Stimulated activated CD4-positive, alpha-beta T cell treated with anti-CD3 and anti-CD28 coated beads, Interleukin-4, amount 100 ng/mL, for 1 hour (primary cell): ENCODE data around the gene EIF2S2.
A peak's percentile ranks its signal among the peaks of the same experiment; 100 is the strongest.

Experiments used
- DNase-seq: peaks from one replicate; pipeline ENCODE4 v3.0.0-alpha.2; 2020

The EIF2S2 gene

DNA sequence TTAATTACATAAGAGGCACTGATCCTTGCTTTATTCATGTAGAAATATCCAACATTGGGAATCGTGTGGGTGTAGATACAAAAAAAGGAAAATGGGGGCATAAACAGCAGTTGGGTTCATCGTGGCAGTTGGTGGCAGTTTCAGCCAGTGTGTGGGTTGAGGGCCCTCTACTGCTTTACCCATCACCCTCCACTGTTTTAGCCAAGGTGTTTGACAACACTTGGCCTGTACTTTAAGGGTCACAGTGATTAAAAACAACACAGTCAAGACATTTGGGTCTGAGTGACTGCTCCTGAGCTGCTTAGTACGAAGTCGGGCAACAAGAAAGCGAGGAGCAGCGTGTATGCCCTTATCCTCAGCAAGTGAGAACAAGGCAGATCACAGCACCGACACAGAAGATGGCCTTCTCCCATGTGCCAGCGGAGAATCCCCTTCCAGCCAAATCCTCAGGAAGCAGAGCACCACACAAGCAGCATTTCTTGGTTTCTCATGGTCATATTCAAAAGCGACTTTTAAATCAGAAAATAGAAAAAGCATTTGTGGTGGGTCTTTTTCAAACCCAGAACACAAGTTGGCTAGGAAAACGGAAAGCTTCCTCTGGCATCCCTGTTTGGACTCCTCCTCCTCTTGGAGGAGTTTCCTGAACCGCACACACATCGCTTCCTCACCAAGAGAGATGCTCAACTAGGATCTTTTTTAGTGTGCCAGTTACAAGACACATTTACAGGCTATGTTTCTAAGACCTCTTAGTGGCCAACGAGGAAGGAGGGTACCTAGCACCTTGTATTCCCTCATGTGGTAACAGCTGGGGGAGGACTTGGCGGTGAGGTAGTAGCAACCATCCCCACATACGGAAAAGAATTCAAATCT, 23.5 kb downstream of the EIF2S2 start:
- no peak for DNase-seq

DNA sequence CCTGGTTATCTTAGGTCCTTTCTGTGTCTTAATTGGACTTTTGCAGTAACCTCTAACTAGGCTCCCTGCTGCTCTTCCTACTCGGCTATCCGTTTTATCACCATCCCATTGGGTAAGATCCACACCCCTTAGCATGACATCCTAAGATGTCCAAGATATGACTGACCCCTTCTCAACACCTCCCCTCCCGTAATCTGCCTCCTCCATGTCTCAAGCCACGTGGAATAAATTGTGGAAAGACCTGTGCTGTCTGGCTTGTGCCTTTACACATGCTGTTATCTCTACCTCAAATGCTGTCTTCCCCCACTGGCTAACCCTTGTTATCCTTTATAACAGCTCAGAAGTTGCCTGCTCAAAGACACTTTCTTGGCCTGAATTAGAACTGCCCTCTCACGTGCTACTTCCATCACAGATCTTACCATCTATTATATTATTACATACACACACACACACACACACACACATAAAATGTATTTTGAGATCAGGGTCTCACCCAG, 26.5 kb downstream of the EIF2S2 start:
- DNase-seq, result no peak

DNA sequence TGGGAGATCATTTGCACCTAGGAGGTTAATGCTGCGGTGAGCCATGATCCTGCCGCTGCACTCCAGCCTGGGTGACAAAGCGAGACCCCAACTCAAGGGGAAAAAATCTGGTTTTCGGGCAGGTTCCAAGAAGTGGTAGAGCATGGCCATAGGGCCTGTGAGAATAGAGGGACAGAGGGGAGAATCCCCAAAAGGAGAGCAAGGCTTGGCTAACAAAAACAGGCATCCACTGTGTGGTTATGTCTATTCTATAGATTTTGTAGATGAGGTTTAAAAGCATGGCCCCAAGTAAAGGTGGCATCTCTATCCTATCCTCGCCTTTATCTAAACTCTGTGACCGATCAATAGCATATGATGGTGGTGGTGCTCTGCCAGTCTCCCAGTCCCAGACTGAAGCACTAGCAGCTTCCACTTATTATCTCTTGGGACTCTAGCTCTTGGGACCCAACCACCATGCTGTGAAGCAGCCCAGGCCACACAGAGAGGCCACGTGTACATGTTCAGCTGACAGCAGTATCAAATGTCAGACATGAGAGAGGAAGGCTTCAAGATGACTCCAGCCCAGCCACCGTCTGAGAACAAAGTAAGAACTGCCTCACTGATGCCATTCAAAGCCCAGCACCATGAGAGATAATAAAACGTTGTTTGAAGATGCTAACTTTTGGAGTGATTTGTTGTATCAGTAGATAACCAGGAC, 27.7 kb downstream of the EIF2S2 start:
- no peak for DNase-seq

DNA sequence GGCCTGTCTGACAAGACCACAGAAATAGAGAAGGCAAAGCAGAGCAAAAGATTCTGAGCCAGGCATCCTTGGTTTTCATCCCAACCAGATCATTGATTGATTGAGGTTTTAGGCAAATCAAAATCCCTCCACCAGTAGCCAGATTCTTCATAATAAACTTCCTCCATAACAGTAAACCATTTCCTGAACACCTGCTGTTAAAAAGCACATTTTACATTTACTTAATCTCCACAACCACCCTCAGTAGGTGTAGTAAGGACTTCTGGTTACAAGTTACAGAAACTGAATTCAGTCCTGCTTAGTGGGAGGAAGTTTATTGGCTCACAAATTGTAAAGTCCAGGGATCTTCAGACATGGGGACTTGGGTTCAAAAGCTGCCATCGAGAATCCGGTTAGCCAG, 28.3 kb downstream of the EIF2S2 start:
- no peak for DNase-seq

GRCh38 chr20:34083137-34083536, 28.9 kb downstream of the EIF2S2 start:
- DNase-seq, result no peak

- no peak for DNase-seq
These were observed 29.7 kb downstream of the EIF2S2 start for GRCh38 chr20:34082232-34082887.

- DNase-seq, result no peak
These were observed 32.2 kb downstream of the EIF2S2 start for GRCh38 chr20:34079818-34080217.

- no peak for DNase-seq
These were observed 33.5 kb downstream of the EIF2S2 start for GRCh38 chr20:34078540-34078939.

DNA sequence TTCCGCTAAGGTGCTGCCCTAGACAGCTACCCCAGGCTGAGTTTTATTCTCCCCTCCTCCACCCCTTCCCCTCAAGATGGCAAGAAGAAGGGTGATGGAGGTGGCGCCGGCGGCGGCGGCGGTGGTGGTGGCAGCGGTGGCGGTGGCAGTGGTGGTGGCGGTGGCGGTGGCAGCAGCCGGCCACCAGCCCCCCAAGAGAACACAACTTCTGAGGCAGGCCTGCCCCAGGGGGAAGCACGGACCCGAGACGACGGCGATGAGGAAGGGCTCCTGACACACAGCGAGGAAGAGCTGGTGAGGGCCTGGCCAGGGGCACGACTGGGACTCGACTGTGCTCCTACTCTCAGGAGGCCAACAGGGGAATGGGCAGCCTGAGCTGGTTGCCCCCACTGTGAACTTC, 35.1 kb downstream of the EIF2S2 start:
- DNase-seq, result no peak

GRCh38 chr20:34075647-34076046, 36.4 kb downstream of the EIF2S2 start:
- DNase-seq, result no peak

DNA sequence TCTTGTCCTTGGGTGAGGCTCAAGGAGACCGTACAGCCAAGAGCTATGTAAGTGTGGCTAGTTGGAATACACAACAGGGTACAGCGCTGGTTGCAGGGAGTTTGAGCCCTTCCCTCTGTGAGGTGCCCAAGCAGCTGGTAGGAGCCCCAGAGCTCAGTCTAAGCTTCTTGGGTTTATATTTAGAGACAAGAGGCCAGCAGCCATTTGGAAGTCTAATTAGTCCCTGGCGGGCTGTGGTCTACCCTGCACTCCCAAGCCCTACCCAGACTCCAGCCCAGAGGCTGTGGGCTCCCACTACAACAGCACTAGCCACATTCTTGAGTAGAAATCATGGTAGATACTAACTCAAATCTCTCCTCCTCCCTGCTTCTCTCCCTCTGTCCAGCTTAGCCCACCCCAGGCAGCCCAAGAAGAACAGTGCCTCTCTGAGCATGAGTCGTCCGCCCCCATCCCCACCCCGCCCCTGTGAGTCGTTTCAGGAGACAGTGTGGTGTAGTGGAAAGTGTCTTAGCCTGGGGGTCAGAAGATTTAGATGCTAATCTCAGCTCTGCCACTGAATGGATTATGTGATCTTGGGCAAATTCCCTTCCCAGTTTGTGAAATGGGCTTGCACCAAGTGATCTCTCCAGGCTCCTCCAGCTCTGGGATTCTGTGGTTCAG, 37.8 kb downstream of the EIF2S2 start:
- no peak for DNase-seq

GRCh38 chr20:34072778-34073177, 39.3 kb downstream of the EIF2S2 start:
- DNase-seq, result no peak

DNA sequence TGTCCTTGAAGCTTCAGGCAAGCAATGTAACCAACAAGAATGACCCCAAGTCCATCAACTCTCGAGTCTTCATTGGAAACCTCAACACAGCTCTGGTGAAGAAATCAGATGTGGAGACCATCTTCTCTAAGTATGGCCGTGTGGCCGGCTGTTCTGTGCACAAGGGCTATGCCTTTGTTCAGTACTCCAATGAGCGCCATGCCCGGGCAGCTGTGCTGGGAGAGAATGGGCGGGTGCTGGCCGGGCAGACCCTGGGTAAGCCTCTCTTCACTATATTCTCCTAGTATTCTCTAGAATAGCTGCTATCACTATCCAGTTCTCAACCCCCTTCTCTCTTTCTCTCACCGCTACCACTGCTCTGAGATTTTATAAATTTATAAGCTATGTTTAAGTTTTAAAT, 40.0 kb downstream of the EIF2S2 start:
- no peak for DNase-seq

GRCh38 chr20:34070859-34071258, 41.2 kb downstream of the EIF2S2 start:
- DNase-seq, result no peak

DNA sequence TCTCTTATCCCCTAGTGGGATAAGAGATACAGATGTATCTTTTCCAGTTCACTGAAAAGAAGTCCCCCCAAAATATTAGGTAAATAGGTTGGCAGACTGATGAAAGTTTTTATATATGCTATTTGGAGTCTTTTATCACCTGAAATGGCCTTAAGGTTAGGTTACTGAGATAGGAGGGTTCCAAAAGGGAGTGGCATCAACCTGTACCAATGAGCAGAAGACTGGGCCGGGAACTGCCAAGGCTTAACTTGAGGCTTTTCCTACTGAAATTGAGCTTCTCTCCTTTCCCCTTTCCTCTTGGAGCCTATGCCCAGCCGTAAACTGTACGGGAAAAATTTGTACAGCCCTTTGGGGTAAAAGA, 42.0 kb downstream of the EIF2S2 start:
- DNase-seq, result no peak

- DNase-seq, result peak; percentile 52
These were observed 42.5 kb downstream of the EIF2S2 start for GRCh38 chr20:34069341-34070078.

DNA sequence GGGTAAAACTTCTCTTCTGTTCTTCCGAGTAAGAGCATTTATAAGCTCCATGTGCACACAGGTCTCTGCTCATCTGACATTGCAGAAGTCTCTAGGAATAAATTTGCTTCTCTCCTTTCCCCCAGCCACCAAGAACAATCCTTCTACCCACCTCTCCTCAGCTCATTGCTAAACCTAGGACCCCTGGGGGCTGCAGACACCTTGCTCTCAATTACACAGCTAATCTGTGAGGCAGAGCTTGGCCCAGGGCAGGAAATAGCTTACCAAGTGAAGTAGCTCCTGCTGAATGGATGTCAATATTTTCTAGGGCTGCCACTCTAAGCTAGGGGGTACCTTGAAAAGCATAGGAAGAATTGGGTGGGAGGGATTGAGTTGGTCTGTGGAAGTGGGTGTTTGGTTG, 44.0 kb downstream of the EIF2S2 start:
- DNase-seq, result no peak

- DNase-seq, result no peak
These were observed 45.5 kb downstream of the EIF2S2 start for GRCh38 chr20:34066476-34067090.

GRCh38 chr20:34065260-34065659, 46.8 kb downstream of the EIF2S2 start:
- DNase-seq, result no peak

DNA sequence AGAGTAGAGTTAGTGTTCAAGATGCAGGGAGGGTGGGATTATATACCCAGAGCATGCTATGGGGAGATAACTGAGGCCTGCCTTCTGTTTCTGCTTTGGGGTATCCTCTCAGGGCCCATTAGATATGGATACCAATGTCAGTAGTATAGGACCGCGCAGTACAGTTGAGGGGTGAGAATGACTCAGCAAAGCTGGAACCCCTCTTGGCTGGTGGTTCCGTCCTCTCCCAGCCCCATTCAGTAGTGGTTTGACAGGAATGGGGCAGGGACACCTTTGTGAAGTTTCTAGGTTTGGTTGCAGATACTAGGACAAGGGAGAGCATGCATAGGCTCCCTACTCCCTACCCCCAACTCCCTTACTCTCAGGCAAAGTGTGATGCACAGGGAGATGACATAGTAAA, 47.8 kb downstream of the EIF2S2 start:
- no peak for DNase-seq

DNA sequence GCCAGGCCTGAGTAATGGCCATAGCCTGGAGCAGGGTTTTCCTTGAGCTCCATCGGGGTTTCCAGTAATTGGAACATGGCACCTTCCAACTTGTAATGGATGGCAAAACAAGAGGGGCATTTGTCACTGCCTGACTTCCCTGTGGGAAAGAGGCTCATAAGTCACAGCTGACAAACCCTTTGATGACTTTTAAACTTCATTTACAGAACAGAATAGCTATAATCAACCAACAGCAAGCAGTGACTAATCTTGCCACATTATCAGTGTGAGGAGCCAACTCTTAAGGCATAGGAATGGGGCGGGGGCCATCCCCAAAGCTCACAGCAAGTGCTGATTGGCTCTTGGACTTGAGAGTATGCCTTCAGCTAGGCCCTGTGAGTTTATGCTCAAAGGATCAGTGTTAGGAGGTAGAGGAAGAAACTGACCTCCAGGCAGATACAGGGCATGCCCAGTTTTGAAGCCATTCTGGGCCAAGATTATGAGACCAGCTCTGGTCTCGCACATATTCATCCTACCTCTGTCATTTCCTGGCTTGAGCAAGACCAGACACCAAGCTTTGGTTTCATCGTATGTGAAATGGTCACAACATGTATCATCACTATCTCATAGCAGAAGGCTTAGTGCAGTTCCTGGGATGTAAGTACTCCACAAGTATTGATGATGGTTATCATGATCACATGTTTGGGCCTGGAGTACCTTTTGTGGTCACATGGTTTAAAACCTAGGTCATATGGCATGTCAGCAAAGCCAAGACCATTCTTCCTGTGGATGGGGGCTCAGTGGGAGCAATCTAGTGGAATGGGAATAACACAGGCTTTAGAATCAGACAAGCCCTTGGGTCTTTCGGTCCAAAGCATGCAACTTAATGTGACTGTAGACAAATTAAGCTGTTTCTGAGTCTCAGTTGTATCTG, 49.2 kb downstream of the EIF2S2 start:
- no peak for DNase-seq
